CD8-positive, alpha-beta memory T cell (primary cell): Measurements from ENCODE around the gene TXNDC16. TPM values are rescaled to one million over a fixed set of nuclear protein-coding genes. Genes with fewer than 3 reads are reported as not detected.
A peak's percentile ranks its signal among the peaks of the same experiment; 100 is the strongest.

Experiments used
- CTCF ChIA-PET: fragments of 350-600 bp; sonication (Branson Sonifier 250); formaldehyde crosslinking; loops from one replicate; lab custom pipeline; 2021; ENCODE audit warnings: antibody characterized with exemption; lab: Charles Lee
- POLR2A ChIA-PET: fragments of 350-600 bp; sonication (Branson Sonifier 250); formaldehyde crosslinking; loops from one replicate; lab custom pipeline; 2021; ENCODE audit warnings: antibody characterized with exemption; lab: Charles Lee
- DNase-seq, 5 donors: peaks; one replicate each; pipeline versions ENCODE4 v3.0.0 to v3.0.0-alpha.2; 2020 to 2022; ENCODE audit warnings: mixed read lengths in 1 of 5
- H3K27ac ChIP-seq: one replicate; pipeline ENCODE4 v1.7.0; 2013; ENCODE audit warnings: low read depth, mild to moderate bottlenecking, low read length, moderate library complexity
- H3K27me3 ChIP-seq: 2 replicates; pipeline ENCODE4 v1.7.0; 2013; ENCODE audit warnings: low read length, mild to moderate bottlenecking; ENCODE audit not compliant: insufficient read depth, poor library complexity, severe bottlenecking
- H3K36me3 ChIP-seq: 2 replicates; pipeline ENCODE4 v1.7.0; 2013; ENCODE audit warnings: mild to moderate bottlenecking, low read length, moderate library complexity; ENCODE audit not compliant: insufficient read depth
- H3K4me1 ChIP-seq: 2 replicates; pipeline ENCODE4 v1.7.0; 2013; ENCODE audit warnings: mild to moderate bottlenecking, low read length, moderate library complexity; ENCODE audit not compliant: insufficient read depth
- H3K4me3 ChIP-seq: 2 replicates; pipeline ENCODE4 v1.7.0; 2013; ENCODE audit warnings: mild to moderate bottlenecking, low read length
- H3K9me3 ChIP-seq: 2 replicates; pipeline ENCODE4 v1.7.0; 2013; ENCODE audit warnings: mild to moderate bottlenecking, low read length
- H3K27ac Mint-ChIP-seq, 8 donors: one replicate each; pipeline ENCODE4 v1.8.0; 2020 to 2021; ENCODE audit warnings: mixed read lengths in 8 of 8, mild to moderate bottlenecking in 6 of 8, inconsistent platforms in 3 of 8, moderate library complexity in 3 of 8
- H3K27me3 Mint-ChIP-seq, 2 donors: one replicate each; pipeline ENCODE4 v1.8.0; 2020 to 2021; ENCODE audit warnings: mixed read lengths in 2 of 2, mild to moderate bottlenecking in 1 of 2, moderate library complexity in 1 of 2
- H3K36me3 Mint-ChIP-seq, 3 donors: one replicate each; pipeline ENCODE4 v1.8.0; 2020 to 2021; ENCODE audit warnings: mixed read lengths in 3 of 3, inconsistent platforms in 1 of 3, mild to moderate bottlenecking in 1 of 3
- H3K4me1 Mint-ChIP-seq, 3 donors: one replicate each; pipeline ENCODE4 v1.8.0; 2020 to 2021; ENCODE audit warnings: mixed read lengths in 3 of 3, inconsistent platforms in 1 of 3, mild to moderate bottlenecking in 1 of 3
- H3K4me3 Mint-ChIP-seq, 7 donors: one replicate each; pipeline ENCODE4 v1.8.0; 2020 to 2021; ENCODE audit warnings: mixed read lengths in 7 of 7, mild to moderate bottlenecking in 6 of 7, moderate library complexity in 4 of 7, inconsistent platforms in 2 of 7
- H3K9me3 Mint-ChIP-seq, 5 donors: one replicate each; pipeline ENCODE4 v1.8.0; 2020 to 2022; ENCODE audit warnings: mixed read lengths in 5 of 5, mild to moderate bottlenecking in 3 of 5, moderate library complexity in 2 of 5, inconsistent platforms in 1 of 5
- polyA plus RNA-seq: library from polyadenylated mRNA; unstranded; fragments of 300-500 nt; fragmentation: Illumina TruSeq; gene quantifications from one replicate; pipeline ENCODE4 v1.2.3, GENCODE V29; 2021
- total RNA-seq, 2 experiments: library from RNA; stranded (reverse); gene quantifications; one replicate each; pipeline ENCODE4 v1.2.3, GENCODE V29; 2021

TXNDC16 gene
- total and polyA plus RNA-seq, 3 experiments from 2014 or later: 1.8 to 4.6 (median 3.8) TPM

GRCh38 chr14:52463375-52463774 is 88.9 kb downstream of the TXNDC16 start:
- H3K36me3 Mint-ChIP-seq: peaks cover 8 to 34% (median 24%) of the 10 kb centered on the region in 3 donors
- Histone ChIP-seq H3K9me3 (peaks cover 10% of the 10 kb centered on the region), H3K36me3 (peaks cover 5% of the 10 kb centered on the region), H3K4me3 (no peak overlapping the region), H3K4me1 (no peaks in the 10 kb centered on the region), H3K27ac (no peak overlapping the region), H3K27me3 (no peaks in the 10 kb centered on the region)
- peaks cover 3 to 14% (median 13%) of the 10 kb centered on the region in 3 donors for H3K4me1 Mint-ChIP-seq
- H3K4me3 Mint-ChIP-seq: no peak overlapping the region
- H3K9me3 Mint-ChIP-seq: peaks cover 0 to 18% (median 11%) of the 10 kb centered on the region in 5 donors
- H3K27me3 Mint-ChIP-seq: no peaks in the 10 kb centered on the region
- ChIA-PET POLR2A (no interaction called here), CTCF (no interaction called here)
- DNase-seq: no peak
- no peak overlapping the region for H3K27ac Mint-ChIP-seq

GRCh38 chr14:52461721-52462120 is 90.6 kb downstream of the TXNDC16 start:
- Histone ChIP-seq H3K27ac (no peak overlapping the region), H3K27me3 (no peaks in the 10 kb centered on the region), H3K36me3 (peaks cover 5% of the 10 kb centered on the region), H3K4me1 (no peaks in the 10 kb centered on the region), H3K4me3 (no peak overlapping the region), H3K9me3 (peaks cover 10% of the 10 kb centered on the region)
- H3K9me3 Mint-ChIP-seq: peaks cover 0 to 18% (median 11%) of the 10 kb centered on the region in 5 donors
- H3K4me3 Mint-ChIP-seq: no peak overlapping the region
- peaks cover 1 to 12% (median 6%) of the 10 kb centered on the region in 3 donors for H3K4me1 Mint-ChIP-seq
- ChIA-PET CTCF (interaction anchor here (0.9 kb wide), 1 partner anchor 161 kb away, joined by 3 read pairs; no protein-coding TSS in a partner anchor), POLR2A (interaction anchor here (0.6 kb wide), 1 partner anchor 12 kb away, joined by 8 read pairs; no protein-coding TSS in a partner anchor)
- H3K27ac Mint-ChIP-seq: no peak overlapping the region
- DNase-seq: no peak
- H3K36me3 Mint-ChIP-seq: peaks cover 8 to 34% (median 24%) of the 10 kb centered on the region in 3 donors
- H3K27me3 Mint-ChIP-seq: no peaks in the 10 kb centered on the region

- Mint-ChIP-seq H3K36me3 (peaks cover 7 to 37% (median 34%) of the 10 kb centered on the region in 3 donors), H3K9me3 (peaks cover 0 to 18% (median 11%) of the 10 kb centered on the region in 5 donors), H3K27me3 (no peaks in the 10 kb centered on the region), H3K4me1 (peaks cover 1 to 6% (median 5%) of the 10 kb centered on the region in 3 donors), H3K4me3 (no peak overlapping the region), H3K27ac (no peak overlapping the region)
- DNase-seq: no peak
- Histone ChIP-seq H3K9me3 (peaks cover 10% of the 10 kb centered on the region), H3K4me3 (no peak overlapping the region), H3K27ac (no peak overlapping the region), H3K4me1 (no peaks in the 10 kb centered on the region), H3K36me3 (peaks cover 5% of the 10 kb centered on the region), H3K27me3 (no peaks in the 10 kb centered on the region)
- ChIA-PET CTCF (no interaction called here), POLR2A (no interaction called here)
Observed at GRCh38 chr14:52458721-52459085, 93.6 kb downstream of the TXNDC16 start.

- Mint-ChIP-seq H3K4me3 (no peak overlapping the region), H3K36me3 (peaks cover 16 to 43% (median 37%) of the 10 kb centered on the region in 3 donors), H3K9me3 (peaks cover 0 to 16% (median 11%) of the 10 kb centered on the region in 5 donors), H3K4me1 (peaks cover 1 to 6% (median 5%) of the 10 kb centered on the region in 3 donors), H3K27ac (no peak overlapping the region), H3K27me3 (peaks cover 0 to 1% of the 10 kb centered on the region in 2 donors)
- H3K36me3 ChIP-seq: peaks cover 2% of the 10 kb centered on the region
- peaks cover 10% of the 10 kb centered on the region for H3K9me3 ChIP-seq
- ChIA-PET POLR2A (no interaction called here), CTCF (no interaction called here)
- no peaks in the 10 kb centered on the region for H3K27me3 ChIP-seq
- H3K4me3 ChIP-seq: no peak overlapping the region
- no peak overlapping the region for H3K27ac ChIP-seq
- H3K4me1 ChIP-seq: no peaks in the 10 kb centered on the region
- no peak for DNase-seq
Observed at GRCh38 chr14:52457411-52457810, 94.9 kb downstream of the TXNDC16 start.

- no peaks in the 10 kb centered on the region for H3K27me3 ChIP-seq
- Mint-ChIP-seq H3K9me3 (peaks cover 0 to 7% (median 5%) of the 10 kb centered on the region in 5 donors), H3K27ac (no peak overlapping the region), H3K27me3 (peaks cover 0 to 1% of the 10 kb centered on the region in 2 donors), H3K36me3 (peaks cover 21 to 50% (median 46%) of the 10 kb centered on the region in 3 donors), H3K4me3 (no peak overlapping the region), H3K4me1 (peaks cover 1 to 6% (median 5%) of the 10 kb centered on the region in 3 donors)
- no peaks in the 10 kb centered on the region for H3K4me1 ChIP-seq
- CTCF ChIA-PET: no interaction called here
- no peak overlapping the region for H3K4me3 ChIP-seq
- no peak for DNase-seq
- H3K36me3 ChIP-seq: no peaks in the 10 kb centered on the region
- no peak overlapping the region for H3K27ac ChIP-seq
- H3K9me3 ChIP-seq: no peaks in the 10 kb centered on the region
- POLR2A ChIA-PET: no interaction called here
Observed at GRCh38 chr14:52455291-52456088, 96.8 kb downstream of the TXNDC16 start.

GRCh38 chr14:52447236-52447635 is 105.1 kb downstream of the TXNDC16 start:
- Histone ChIP-seq H3K36me3 (no peaks in the 10 kb centered on the region), H3K27ac (no peak overlapping the region), H3K4me1 (no peaks in the 10 kb centered on the region), H3K4me3 (no peak overlapping the region), H3K27me3 (no peaks in the 10 kb centered on the region), H3K9me3 (no peaks in the 10 kb centered on the region)
- ChIA-PET CTCF (no interaction called here), POLR2A (no interaction called here)
- H3K27me3 Mint-ChIP-seq: no peaks in the 10 kb centered on the region
- DNase-seq: no peak
- peaks cover 3 to 14% (median 8%) of the 10 kb centered on the region in 5 donors for H3K9me3 Mint-ChIP-seq
- peak overlapping the region in 1 of 7 donors; percentile 13 for H3K4me3 Mint-ChIP-seq
- peaks cover 0 to 19% (median 6%) of the 10 kb centered on the region in 3 donors for H3K4me1 Mint-ChIP-seq
- peak overlapping the region in 1 of 8 donors; percentile 28 for H3K27ac Mint-ChIP-seq
- peaks cover 33 to 59% (median 49%) of the 10 kb centered on the region in 3 donors for H3K36me3 Mint-ChIP-seq

GRCh38 chr14:52446355-52446754 is 106.0 kb downstream of the TXNDC16 start:
- Histone ChIP-seq H3K27me3 (no peaks in the 10 kb centered on the region), H3K4me3 (no peak overlapping the region), H3K9me3 (no peaks in the 10 kb centered on the region), H3K36me3 (no peaks in the 10 kb centered on the region), H3K27ac (no peak overlapping the region), H3K4me1 (no peaks in the 10 kb centered on the region)
- CTCF ChIA-PET: no interaction called here
- no peaks in the 10 kb centered on the region for H3K27me3 Mint-ChIP-seq
- H3K9me3 Mint-ChIP-seq: peaks cover 3 to 14% (median 8%) of the 10 kb centered on the region in 5 donors
- POLR2A ChIA-PET: no interaction called here
- no peak for DNase-seq
- H3K27ac Mint-ChIP-seq: no peak overlapping the region
- peaks cover 0 to 19% (median 6%) of the 10 kb centered on the region in 3 donors for H3K4me1 Mint-ChIP-seq
- H3K36me3 Mint-ChIP-seq: peaks cover 28 to 52% (median 40%) of the 10 kb centered on the region in 3 donors
- H3K4me3 Mint-ChIP-seq: no peak overlapping the region

GRCh38 chr14:52443506-52443905 is 108.8 kb downstream of the TXNDC16 start:
- no peak overlapping the region for H3K27ac ChIP-seq
- no peaks in the 10 kb centered on the region for H3K36me3 ChIP-seq
- no peaks in the 10 kb centered on the region for H3K27me3 ChIP-seq
- ChIA-PET CTCF (interaction anchor here (1.0 to 1.1 kb wide), 2 partner anchors 31 to 33 kb away, joined by 3 read pairs; no protein-coding TSS in a partner anchor), POLR2A (no interaction called here)
- Mint-ChIP-seq H3K27me3 (no peaks in the 10 kb centered on the region), H3K27ac (no peak overlapping the region), H3K36me3 (peaks cover 12 to 42% (median 25%) of the 10 kb centered on the region in 3 donors), H3K4me1 (peaks cover 0 to 11% (median 2%) of the 10 kb centered on the region in 3 donors), H3K4me3 (no peak overlapping the region), H3K9me3 (peaks cover 0 to 6% (median 3%) of the 10 kb centered on the region in 5 donors)
- DNase-seq: no peak
- H3K4me3 ChIP-seq: no peak overlapping the region
- H3K9me3 ChIP-seq: no peaks in the 10 kb centered on the region
- H3K4me1 ChIP-seq: no peaks in the 10 kb centered on the region
